ENCODE measurements around the gene CLIP2. TPM values are rescaled to one million over a fixed set of nuclear protein-coding genes. Genes with fewer than 3 reads are reported as not detected.
"Not testable (repeated sequence)": the region's sequence is repeated elsewhere in the genome, so short reads cannot be mapped to it uniquely, and the experiment has no call there.

Gene CLIP2
- 6.6 TPM for total RNA-seq
- long read RNA-seq, full-length matches to known transcripts = 11 of 25 reads
- long read RNA-seq, partial matches to known transcripts = 8 of 25 reads
- long read RNA-seq, other reads (novel, unspliced or antisense) = 6 of 25 reads

DNA sequence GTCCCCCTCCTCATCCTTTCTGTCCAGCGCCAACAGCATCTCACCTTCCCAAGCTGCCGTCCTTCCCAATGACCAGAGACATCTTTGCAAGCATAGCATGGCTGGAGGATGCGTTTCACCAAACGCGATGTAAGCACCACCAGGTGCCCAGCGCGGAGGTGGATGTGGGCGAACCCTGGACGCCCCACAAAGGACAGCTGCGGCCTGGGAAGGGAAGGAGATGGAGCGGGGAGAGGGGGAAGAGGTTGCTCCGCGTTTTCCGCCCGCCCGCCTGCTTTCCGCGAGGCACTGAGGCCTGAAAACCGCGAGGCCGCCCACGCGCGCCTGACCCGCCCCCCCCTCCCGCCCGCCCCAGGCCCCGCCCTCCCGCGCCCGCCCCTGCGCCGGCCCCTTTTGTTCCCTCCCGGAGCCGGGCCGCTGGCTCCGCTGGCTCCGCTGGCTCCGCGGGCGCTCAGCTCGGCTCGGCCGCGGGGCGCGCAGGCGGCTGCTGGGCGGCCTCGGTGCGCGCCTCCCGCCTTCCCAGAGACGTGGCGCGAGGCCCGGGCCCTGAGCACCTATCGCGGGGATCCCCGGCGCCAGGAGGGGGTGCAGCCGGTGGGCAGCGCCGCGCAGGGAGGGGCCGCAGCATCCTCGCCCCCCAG is at the start of gene CLIP2:
CLIP2 (plus strand) TSS at position 390 of the 641 bp plus-strand sequence. CDS start 28,140 bp downstream, outside the sequence.
- DNase-seq = peak; percentile 88
- peak; percentile 93 for ATAC-seq (ENCODE audit: poor library complexity)
- intact Hi-C loops (cut with DNase I) = no loop called here

DNA sequence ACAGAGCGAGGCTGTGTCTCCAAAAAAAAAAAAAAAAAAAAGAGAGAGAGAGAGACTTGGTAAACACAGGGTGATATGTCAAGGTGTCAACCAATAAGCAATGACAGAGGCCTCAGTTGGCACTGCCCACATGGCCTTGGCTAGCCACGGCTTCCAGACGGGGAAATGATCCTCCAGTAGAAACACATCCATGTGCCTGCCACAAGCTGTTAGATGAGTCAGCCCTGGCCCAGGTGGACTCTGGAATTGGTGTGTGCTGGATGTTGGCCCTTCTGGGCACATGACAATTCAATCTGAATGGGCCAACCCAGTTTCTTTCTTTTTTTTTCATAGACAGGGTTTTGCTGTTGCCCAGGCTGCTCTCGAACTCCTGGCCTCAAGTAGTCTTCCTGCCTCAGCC is 48.7 kb upstream of the CLIP2 start:
- DNase-seq (no peak), ATAC-seq (ENCODE audit: poor library complexity) (no peak)
- intact Hi-C loops (cut with DNase I) = no loop called here

DNA sequence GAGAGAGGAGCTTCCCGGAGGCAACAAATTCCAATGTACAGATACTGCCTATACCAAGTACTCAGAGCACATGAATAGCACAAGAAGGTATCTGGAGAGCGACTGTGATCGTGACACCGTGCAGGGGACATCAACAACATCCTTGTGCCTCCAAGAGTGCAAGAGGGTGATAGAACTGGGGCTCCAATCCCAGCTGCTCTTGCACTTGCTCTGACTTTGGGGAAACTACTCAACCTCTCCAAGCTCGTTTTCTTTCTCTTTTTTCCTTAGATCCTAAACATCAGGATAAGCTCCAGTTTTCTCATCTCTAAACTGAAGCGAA is 47.1 kb upstream of the CLIP2 start:
- ATAC-seq (ENCODE audit: poor library complexity) (no peak), DNase-seq (no peak)
- intact Hi-C loops (cut with DNase I) = no loop called here

DNA sequence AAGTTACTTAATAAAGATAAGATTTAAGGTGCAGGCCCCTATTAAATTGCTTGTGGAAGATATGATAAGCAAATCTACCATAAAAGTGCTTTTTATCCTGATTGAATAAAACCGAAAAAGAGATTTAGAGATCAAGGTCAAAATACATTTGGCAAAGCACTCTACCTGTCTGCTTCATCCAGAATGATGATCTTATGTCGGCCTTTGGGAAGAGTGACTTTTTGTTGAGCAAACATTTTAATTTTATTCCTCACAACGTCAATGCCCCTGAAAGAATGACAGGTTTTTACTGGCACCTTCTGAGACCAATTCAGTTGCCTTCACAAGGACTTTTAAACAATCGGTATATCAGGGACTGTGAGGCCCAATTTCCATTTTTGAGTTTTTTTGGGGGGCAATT is 42.7 kb upstream of the CLIP2 start:
- intact Hi-C loops (cut with DNase I) = no loop called here
- DNase-seq (no peak), ATAC-seq (ENCODE audit: poor library complexity) (no peak)

DNA sequence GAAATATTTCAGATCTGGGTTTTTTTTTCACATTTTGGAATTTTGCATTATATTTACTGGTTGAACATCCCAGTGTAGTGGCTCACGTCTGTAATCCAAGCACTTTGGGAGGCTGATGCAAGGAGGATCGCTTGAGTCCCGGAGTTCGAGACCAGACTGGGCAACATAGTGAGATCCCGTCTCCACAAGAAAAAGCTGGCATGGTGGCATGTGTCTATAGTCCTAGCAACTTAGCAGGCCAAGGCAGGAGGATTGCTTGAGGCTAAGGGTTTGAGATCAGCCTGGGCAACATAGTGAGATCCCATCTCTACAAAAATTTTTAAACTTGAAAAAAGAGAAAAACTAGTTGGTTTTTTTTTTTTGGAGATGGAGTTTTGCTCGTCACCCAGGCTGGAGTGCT is 41.1 kb upstream of the CLIP2 start:
- DNase-seq = no peak
- no peak for ATAC-seq (ENCODE audit: poor library complexity)
- intact Hi-C loops (cut with DNase I) = no loop called here

DNA sequence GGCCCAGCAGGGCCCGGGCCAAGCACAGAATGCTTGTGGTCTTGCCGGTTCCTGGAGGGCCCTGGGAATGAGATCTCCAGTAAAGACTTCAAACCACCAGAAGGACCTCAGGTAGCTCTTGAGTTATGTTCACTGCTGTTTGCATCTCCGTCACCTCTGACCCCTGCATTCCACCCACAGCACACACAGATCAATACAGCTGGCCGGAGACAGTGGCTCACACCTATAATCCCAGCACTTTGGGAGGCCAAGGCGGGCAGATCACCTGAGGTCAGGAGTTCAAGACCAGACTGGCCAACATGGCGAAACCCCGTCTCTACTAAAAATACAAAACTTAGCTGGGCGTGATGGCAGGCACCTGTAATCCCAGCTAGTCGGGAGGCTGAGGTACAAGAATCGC is 40.1 kb upstream of the CLIP2 start:
- ATAC-seq (ENCODE audit: poor library complexity); intact Hi-C loops (cut with DNase I): not testable (repeated sequence)

DNA sequence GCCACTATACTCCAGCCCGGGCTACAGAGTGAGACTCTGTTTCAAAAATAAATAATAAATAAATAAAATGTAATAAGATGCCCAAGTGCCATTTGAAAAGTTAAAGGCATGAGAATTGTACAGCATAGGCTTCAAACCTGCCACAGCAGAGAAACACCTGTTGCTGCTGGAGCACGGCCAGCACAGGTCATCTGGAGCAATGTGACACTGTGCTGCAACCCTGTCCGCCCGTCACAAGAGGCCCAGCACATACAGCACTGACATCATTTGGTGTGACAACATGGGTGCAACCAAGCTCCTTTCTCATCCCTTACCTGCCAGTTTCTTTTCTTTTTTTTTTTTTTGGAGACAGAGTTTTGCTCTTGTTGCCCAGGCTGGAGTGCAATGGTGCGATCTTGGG is 36.3 kb upstream of the CLIP2 start:
- DNase-seq = no peak
- ATAC-seq (ENCODE audit: poor library complexity) = no peak
- intact Hi-C loops (cut with DNase I) = no loop called here

More for the DNA sequence above, 40.1 kb upstream of the CLIP2 start:
- not testable (repeated sequence) for DNase-seq

DNA sequence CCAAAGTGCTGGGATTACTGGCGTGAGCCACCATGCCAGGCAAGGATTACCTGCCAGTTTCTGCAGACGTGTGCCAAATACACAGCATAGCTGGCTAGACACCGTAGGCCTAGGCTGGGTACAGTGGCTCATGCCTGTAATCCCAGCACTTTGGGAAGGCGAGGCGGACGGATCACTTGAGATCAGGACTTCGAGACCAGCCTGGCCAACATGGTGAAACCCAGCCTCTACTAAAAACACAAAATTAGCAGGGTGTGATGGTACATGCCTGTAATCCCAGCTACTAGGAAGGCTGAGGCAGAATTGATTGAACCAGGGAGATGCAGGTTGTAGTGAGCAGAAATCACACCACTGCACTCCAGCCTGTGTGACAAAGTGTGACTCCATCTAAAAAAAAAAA is 35.9 kb upstream of the CLIP2 start:
- intact Hi-C loops (cut with DNase I) = no loop called here
- ATAC-seq (ENCODE audit: poor library complexity) (no peak), DNase-seq (no peak)

DNA sequence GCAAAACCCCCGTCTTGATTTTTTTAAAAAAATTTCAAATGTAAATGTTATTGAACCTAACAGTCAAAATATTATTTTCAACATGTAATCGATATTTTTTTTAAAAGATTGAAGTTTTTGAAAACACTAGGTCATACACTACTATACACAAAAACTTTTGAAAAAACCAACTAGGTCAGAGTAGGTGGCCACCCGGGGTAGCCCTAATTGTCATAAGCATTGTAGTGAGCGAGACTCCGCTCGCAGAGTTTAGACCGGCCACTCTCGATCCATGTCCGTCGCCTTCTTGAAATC is 35.4 kb upstream of the CLIP2 start:
- intact Hi-C loops (cut with DNase I) = no loop called here
- ATAC-seq (ENCODE audit: poor library complexity) = peak; percentile 23
- no peak for DNase-seq

DNA sequence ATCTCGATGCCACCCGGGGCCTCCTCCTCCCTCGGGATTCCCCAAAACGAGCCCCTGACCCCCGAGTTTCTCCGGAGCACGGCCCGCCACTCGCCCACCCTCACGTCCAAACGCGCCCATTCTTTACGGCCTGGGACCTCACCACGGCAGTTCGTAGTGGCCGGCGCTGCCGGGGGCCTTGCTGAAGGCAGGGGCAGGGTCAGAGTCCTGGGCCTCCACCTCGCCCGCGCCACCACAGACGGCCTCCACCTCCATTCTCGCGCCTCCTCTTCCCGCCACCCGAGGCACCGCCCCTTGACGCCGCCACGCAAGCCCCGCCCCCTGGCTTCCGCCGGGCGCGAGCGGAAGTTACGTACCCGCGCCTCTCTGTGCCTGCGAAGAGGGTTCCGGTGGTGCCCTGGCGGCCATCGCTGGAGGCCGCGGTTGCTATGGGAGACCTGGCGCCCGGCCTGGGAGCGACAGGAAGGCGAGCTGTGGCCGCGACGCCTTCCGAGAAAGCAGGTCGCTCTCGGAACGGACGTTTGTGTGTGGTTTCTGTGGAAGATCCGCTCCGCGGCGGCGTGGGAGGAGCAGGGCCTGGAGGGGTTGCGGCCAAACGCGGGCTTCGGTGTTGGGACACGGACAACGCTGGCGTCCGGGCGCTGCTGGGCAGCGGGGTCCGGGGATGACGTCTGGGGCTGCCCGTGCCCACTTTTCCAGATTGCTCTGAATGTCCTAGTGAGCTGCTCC is 34.9 kb upstream of the CLIP2 start, which contains the start of gene RFC2:
RFC2 (minus strand) TSS at position 271 of the 729 bp plus-strand sequence; CDS start at position 255, 16 bp downstream.
- intact Hi-C loops (cut with DNase I) = no loop called here
- ATAC-seq (ENCODE audit: poor library complexity) (peak; percentile 100), DNase-seq (peak; percentile 99)

DNA sequence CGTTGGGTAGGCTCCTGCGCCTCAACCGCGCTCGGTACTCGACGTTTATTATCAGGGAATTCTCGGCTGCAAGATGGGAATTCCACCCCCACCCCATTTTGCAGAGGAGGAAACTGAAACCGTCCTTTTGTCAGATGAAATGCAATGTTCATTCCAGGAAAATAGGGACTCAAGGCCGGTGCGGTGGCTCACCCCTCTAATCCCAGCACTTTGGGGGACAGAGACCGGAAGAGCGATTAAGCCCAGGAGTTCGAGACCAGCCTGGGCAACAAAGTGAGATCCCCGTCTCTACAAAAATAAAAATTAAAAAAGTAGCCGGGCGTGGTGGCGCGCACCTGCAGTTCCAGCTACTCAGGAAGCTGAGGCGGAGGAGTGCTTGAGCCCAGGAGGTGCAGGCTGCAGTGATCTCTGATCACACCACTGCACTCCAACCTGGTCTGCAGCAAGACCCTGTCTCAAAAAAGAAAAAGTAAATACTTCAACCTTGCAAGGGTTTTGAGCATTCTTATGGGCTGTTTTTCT is 34.3 kb upstream of the CLIP2 start:
- ATAC-seq (ENCODE audit: poor library complexity) (no peak), DNase-seq (no peak)
- intact Hi-C loops (cut with DNase I) = no loop called here

DNA sequence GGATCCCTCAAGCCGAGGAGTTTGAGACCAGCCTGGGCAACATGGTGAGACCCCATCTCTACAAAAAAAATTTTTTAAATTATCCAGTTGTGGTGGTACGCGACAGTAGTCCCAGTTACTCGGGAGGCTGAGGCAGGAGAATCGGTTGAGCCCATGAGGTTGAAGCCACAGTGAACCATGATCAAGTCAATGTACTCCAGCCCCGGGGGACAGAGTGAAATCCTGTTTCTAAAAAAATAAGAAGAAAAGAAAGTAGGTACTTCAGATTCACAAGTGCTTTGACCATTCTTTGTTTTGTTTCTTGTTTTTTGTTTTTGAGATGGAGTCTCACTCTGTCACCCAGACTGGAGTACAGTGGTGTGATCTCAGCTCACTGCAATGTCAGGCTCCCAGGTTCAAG is 33.7 kb upstream of the CLIP2 start:
- intact Hi-C loops (cut with DNase I); DNase-seq; ATAC-seq (ENCODE audit: poor library complexity): not testable (repeated sequence)

DNA sequence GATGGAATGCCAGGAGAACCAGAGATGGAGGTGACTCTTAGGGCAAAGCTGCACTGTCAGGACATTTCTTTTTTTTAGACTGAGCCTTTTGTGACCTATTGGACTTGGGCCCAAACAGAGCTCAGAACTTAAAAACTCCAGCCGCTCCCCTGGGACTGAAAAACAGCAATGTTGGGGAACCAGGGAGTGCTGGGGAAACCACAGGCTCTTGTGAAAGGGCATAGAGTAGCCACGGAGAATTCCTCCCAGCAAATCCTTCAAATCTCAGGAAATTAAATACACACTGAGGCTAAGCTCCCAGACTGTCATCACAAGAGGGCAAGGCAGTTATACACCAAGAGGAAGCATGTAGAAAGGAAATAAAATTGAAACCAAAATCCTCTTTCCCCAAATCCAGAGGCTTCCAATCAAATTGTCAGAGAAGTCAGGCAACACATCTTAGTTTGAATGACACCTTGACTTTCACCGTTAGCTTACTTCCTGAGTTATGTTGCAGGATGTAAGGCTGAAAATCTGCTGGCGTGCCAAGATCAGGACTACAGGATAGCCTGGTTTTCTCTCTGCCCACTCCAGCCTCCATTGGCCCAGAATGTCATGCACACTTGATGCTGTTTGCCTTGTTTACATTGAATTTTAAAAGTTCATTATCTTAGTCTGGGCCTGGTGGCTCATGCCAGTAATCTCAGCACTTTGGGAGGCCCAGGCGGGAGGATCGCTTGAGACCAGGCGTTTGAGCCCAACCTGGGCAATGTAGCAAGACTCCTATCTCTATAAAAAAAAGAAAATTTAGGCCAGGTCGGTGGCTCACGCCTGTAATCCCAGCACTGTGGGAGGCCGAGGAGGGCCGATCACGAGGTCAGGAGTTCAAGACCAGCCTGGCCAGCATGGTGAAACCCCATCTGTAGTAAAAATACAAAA is 32.5 kb upstream of the CLIP2 start:
- intact Hi-C loops (cut with DNase I) = no loop called here
- DNase-seq (no peak), ATAC-seq (ENCODE audit: poor library complexity) (no peak)

DNA sequence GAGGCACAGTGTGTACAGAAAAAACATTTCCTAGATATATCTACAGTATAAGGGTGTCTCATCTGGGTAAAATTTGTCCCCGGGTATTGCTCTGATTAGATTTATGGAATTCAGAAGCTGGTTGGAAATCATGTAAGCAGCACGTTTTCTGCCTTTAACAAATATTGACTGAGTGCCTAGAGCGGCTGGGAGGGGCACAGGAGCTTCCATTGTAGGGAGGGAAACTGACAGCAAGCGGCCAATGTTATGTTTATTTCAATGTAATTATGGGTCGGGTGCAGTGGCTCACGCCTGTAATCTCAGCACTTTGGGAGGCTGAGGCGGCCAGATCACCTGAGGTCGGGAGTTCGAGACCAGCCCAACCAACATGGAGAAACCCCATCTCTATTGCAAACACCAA is 30.6 kb upstream of the CLIP2 start:
- ATAC-seq (ENCODE audit: poor library complexity) = no peak
- intact Hi-C loops (cut with DNase I) = no loop called here
- DNase-seq = no peak

DNA sequence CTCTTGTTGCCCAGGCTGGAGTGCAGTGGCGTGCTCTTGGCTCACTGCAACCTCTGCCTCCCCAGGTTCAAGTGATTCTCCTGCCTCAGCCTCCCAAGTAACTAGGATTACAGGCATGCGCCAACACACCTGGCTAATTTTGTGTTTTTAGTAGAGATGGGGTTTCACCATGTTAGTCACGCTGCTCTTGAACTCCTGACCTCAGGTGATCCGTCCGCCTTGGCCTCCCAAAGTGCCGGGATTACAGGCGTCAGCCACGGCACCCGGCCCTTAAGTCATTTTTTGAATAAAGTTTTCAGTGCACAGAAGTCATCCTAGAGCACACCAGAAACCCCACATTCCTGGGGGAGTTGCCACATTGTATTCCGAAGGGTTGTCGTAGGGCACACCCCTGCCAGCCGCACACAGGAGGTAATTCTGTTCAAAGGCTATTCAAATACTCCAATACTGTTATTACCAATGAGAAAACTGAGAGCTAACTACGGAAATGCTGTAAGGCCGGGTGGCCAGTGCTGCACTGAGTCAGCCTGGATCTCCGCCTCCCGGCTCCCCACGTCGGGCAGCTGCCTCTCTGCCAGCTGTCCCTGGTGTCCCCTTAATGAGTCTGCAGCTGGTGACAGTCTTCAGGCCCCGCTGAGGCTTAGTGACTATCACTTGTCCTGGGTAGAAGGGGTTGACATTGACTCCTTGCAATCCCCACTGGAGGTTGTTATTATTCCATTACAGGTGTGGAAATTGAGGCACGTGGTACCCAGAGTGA is 26.4 kb upstream of the CLIP2 start:
- intact Hi-C loops (cut with DNase I) = no loop called here
- ATAC-seq (ENCODE audit: poor library complexity) = no peak
- DNase-seq = no peak

DNA sequence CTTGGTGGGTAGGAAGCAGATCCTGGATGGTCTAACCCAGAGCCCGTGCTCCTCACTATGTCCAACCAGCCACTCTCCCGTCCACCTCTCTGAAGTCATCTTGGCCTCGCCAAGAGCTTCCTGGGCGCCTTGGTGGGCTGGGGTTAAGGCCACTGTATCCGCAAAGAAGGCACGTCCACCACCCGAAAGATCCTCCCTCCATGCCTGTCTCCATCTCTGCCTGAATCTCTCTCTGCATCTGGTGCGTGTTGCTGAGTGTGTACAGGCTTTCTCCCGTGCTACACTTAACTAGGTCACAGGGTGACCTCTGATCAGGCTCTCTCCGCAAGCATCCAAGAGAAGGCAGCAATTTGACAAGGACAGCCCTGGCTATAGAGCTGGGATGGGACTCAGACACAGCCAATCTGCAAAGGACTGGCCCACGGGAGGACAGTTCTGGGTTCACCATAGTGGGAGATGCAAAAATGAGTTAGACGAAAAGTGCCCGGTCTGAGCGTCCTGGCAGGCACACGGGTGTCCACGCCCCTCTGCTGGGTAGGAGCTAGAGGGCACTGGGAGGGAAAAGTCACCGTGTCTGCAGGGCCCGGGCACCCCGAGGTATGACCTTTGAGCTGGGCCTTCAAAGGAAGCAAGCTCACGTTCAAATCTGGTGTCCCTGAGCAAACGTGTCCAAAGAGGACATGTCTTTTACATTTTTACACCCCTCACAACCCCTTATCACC is 25.6 kb upstream of the CLIP2 start:
- intact Hi-C loops (cut with DNase I) = no loop called here
- DNase-seq = no peak
- ATAC-seq (ENCODE audit: poor library complexity) = no peak

DNA sequence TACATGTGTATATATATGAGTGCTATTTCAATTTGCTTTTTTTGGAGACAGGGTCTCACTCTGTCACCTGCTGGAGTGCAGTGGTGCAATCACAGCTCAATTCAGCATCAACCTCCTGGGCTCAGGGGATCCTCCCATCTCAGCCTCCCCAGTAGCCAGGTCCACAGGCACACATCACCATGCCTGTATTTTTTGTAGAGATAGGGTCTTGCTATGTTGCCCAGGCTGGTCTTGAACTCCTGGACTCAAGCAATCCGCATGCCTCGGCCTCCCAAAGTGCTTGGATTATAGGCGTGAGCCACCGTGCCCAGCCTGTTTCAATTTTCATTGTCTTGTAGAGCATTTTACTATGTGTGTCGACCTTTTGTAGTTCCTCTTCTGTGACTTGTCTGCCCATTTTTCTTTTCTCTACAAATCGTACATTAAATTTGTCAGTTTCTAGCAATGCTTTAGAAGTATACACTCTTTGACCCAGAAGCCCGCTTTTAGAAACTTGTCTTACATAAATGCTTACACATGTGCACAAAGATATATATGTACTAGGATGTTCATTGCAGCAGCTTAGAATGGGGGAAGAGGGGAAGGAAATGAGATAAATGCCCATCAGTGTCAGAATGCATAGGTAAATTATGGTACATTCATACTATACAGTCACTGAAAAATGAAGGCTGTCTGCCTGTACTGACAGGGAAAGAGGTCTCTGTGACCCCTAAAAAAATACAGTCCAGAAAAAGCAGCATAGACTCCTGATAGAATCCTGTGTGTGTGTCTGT is 22.8 kb upstream of the CLIP2 start:
- DNase-seq (no peak), ATAC-seq (ENCODE audit: poor library complexity) (no peak)
- intact Hi-C loops (cut with DNase I) = no loop called here
